D721Med (cell line): Measurements from ENCODE around the gene PLEKHH3.
A peak's percentile ranks its signal among the peaks of the same experiment; 100 is the strongest.

Experiments used
- DNase-seq: peaks from one replicate; pipeline ENCODE4 v3.0.0; 2011; ENCODE audit warnings: low spot score; ENCODE audit not compliant: insufficient read length
- FAIRE-seq: peaks from 2 replicates; lab custom pipeline; 2011; peaks lifted over from hg19 to GRCh38; lab: Jason Lieb, UNC
- TF ChIP-seq, protein P1 (sequence below): IDR thresholded peaks from 2 replicates; pipeline ENCODE4 v1.5.1; 2012; ENCODE audit warnings: mild to moderate bottlenecking, control low read depth; ENCODE audit not compliant: insufficient read depth; ENCODE audit errors: missing control alignments

PLEKHH3 gene, protein sequence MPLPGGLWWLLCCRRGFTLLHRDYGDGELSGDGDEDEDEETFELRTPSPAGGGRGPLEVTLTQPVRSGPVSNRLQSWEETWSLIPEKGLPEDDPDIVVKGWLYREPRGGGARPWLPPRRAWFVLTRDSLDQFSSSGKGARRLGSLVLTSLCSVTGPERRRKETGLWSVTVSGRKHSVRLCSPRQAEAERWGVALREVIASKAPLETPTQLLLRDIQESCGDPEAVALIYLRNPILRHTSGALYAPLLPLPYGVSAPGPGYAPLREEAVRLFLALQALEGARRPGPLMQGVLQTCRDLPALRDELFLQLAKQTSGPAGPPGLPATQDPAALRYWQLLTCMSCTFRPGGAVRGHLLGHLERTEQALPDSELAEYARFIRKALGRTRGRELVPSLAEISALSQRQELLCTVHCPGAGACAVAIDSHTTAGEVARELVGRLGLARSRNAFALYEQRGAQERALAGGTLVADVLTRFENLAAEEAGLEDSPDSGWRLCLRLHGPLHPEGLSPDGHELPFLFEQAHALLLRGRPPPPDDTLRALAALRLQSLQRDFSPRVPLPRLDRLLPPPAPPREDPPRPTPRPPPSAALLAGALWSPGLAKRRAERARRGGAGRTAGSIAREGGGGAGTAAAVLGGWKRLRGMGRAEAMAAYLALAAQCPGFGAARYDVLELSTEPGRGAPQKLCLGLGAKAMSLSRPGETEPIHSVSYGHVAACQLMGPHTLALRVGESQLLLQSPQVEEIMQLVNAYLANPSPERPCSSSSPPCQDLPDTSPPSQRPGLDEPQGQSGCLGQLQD

DNA sequence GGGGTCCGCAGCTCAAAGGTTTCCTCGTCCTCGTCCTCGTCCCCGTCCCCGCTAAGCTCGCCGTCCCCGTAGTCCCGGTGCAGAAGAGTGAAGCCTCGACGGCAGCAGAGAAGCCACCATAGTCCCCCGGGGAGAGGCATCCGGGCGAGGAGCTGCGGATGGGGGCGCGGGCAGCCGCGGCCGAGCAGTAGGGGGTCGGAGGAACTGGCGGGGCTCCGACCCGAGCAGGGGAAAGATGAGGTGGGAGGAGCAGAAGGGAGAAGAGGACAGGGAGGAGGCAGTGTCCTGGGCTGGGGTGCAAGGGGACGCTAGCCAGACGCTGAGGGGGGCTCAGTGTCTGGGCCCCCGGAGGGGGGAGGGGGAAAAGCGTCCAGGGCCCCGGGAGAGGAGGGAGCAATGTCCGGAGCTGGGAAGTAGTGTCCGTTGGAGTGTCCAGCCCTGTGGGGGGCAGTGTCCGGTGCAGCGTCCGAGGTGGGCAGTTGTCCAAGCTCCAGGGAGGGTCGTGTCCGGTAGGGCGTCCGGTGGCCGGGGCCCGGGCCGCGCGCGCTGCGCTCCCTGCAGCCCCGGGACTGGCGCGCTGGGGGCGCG is at the start of gene PLEKHH3:
Gene PLEKHH3 (minus strand): TSS at position 571 of the 588 bp plus-strand sequence. CDS start 431 bp downstream, at position 140.
- TF ChIP-seq, protein P1, sequence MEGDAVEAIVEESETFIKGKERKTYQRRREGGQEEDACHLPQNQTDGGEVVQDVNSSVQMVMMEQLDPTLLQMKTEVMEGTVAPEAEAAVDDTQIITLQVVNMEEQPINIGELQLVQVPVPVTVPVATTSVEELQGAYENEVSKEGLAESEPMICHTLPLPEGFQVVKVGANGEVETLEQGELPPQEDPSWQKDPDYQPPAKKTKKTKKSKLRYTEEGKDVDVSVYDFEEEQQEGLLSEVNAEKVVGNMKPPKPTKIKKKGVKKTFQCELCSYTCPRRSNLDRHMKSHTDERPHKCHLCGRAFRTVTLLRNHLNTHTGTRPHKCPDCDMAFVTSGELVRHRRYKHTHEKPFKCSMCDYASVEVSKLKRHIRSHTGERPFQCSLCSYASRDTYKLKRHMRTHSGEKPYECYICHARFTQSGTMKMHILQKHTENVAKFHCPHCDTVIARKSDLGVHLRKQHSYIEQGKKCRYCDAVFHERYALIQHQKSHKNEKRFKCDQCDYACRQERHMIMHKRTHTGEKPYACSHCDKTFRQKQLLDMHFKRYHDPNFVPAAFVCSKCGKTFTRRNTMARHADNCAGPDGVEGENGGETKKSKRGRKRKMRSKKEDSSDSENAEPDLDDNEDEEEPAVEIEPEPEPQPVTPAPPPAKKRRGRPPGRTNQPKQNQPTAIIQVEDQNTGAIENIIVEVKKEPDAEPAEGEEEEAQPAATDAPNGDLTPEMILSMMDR = no peak
- FAIRE-seq = no peak
- DNase-seq = no peak

DNA sequence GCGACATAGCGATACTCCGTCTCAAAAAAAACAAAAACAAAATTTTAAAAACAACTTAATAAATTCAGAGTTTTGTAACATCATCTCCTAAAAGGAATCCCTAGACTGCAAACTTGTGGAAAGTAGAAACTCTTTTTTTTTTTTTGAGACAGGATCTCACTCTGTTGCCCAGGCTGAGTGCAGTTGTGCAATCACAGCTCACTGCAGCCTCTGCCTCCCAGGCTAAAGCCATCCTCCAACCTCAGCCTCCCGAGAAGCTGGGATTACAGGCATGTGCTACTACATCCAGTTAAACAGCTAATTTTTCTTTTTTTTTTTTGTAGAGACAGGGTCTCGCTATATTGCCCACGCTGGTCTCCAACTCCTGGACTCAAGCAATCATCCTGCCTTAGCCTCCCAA is 48.3 kb upstream of the PLEKHH3 start:
- FAIRE-seq = no peak
- DNase-seq = no peak
- TF ChIP-seq, protein P1 = no peak

DNA sequence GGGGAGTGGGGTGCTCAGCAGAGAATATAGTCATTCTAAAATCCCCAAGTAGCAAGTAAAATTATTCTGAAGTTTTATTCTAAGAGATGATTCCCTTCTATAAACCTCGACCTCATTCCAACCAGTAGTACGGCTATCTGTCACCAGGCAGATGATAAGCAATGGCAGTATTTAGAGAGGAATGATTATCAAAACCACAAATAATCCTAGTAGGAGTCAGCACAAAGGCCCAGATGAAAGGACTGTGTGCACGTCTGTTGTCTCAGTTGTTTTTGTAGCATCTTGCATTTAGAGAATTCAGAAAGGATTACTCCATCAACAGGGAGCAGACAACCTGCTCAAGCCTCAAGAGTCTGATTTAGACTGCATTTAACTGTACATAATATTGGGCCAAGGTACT is 46.8 kb upstream of the PLEKHH3 start:
- DNase-seq (no peak), FAIRE-seq (no peak)
- TF ChIP-seq, protein P1 = no peak

DNA sequence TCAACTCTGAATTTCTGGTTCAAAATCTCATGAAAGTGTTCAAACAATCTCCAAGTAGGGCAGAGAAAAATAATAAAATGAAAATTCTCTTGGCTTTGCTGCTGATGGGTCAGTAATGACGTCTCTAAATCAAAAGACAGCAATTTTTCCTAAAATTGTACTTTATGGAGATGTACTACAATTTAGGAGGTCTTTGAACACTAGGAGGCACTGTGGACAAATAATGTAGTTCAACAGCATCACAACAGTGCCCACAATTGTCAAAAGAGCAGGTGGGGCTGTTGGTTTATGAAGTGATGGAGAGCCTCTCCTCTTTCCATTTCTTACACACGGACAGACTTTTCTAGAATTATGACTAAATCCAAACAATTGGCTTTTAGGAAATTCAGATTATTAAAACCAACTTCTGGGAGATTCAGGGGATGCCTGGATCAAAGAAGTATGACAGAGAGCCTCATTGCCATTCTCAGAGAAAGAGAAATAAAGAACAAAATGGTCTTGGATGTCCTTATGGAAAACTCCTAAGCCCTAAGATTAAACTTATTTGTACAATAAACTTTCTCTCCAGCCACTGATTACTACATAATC is 44.3 kb upstream of the PLEKHH3 start:
- TF ChIP-seq, protein P1 = peak; percentile 91
- no peak for DNase-seq
- no peak for FAIRE-seq

DNA sequence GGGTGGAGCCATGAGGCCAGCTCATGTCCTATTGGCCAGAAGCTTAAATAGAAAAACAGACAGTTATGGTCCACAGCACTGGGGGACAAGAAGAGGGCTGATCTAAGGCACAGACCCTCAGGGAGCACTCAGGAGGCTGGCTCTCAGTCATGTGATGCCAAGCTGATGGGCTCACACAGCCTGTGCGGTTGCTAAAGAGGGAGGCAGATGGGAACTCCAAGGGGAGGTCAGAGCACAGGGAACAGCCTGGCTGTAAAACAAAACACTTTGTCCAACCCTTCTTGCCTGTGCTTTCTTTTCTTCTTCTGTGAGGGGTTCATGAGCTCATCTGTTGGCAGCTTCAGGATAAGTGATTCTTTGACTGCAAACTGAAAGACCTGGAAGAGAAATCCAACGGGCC is 32.8 kb upstream of the PLEKHH3 start:
- no peak for DNase-seq
- no peak for FAIRE-seq
- TF ChIP-seq, protein P1 = no peak

DNA sequence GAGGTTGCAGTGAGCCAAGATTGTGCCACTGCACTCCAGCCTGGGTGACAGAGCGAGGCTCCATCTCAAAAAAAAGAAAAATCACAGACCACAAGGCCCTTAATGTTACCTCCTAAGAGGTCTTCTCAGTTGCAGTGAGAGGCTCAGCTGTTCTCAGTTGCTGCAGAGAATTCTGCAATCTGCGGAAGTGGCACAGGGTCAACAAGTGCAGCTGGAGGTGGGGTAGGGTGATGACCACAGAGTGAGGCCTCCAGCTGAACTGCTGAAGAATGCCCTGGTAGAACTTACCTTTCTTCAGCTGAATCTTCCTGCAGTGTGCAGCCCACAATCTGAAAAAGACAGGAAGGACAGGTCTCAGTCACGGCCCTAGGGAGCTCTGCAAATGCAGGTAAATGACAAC is 31.8 kb upstream of the PLEKHH3 start:
- TF ChIP-seq, protein P1 = no peak
- FAIRE-seq = no peak
- DNase-seq = no peak
